Peyer's patch (tissue), 4 donors: Measurements from ENCODE around the gene GALNT17. TPM values are rescaled to one million over a fixed set of nuclear protein-coding genes. Genes with fewer than 3 reads are reported as not detected.

Experiments
- DNase-seq, 3 donors: peaks; one replicate each; pipeline ENCODE4 v3.0.0-alpha.2; 2017 to 2019
- H3K27ac ChIP-seq, 4 donors: fragments of 200-600 bp; sonication (generic); one replicate each; pipeline ENCODE4 v1.5.1; 2016 to 2019
- H3K27me3 ChIP-seq, 2 donors: fragments of 200-600 bp; sonication (generic); one replicate each; pipeline ENCODE4 v1.5.1; 2019
- H3K36me3 ChIP-seq, 3 donors: fragments of 200-600 bp; sonication (generic); one replicate each; pipeline ENCODE4 v1.5.1; 2016 to 2019
- H3K4me1 ChIP-seq, 4 donors: fragments of 200-600 bp; sonication (generic); one replicate each; pipeline ENCODE4 v1.5.1; 2016 to 2019
- H3K4me3 ChIP-seq, 4 donors: fragments of 200-600 bp; sonication (generic); 1 replicate in 3 of 4; 2 replicates in 1 of 4; pipeline ENCODE4 v1.5.1; 2016 to 2019; ENCODE audit warnings: mild to moderate bottlenecking in 1 of 4
- H3K9me3 ChIP-seq, 4 donors: fragments of 200-600 bp; sonication (generic); one replicate each; pipeline ENCODE4 v1.5.1; 2016 to 2019; ENCODE audit warnings: mild to moderate bottlenecking in 1 of 4
- POLR2A ChIP-seq, 2 donors: fragments of 450-650 bp; IDR thresholded peaks; one replicate each; pipeline ENCODE4 v1.5.1; 2017; ENCODE audit warnings: antibody characterized with exemption in 2 of 2, mild to moderate bottlenecking in 2 of 2, moderate library complexity in 2 of 2
- total RNA-seq, 4 donors: library from RNA; depleted of rRNA; stranded (reverse); fragments of >200 nt; gene quantifications; one replicate each; pipeline ENCODE4 v1.1.0, GENCODE V29; 2016
- TF ChIP-seq, protein P1 (sequence below), 6 experiments: fragments of 450-650 bp in 4 of 6; fragments of 200-600 bp in 2 of 6; sonication (generic) in 1 of 6; IDR thresholded peaks; one replicate each; pipeline ENCODE4 v1.5.1; 2017 to 2019; ENCODE audit warnings: antibody characterized with exemption in 6 of 6, mild to moderate bottlenecking in 3 of 6, moderate library complexity in 1 of 6

The GALNT17 gene
- total RNA-seq, 4 donors from 2014 or later = 0.88 to 17.3 (median 2.3) TPM

- H3K27ac ChIP-seq = no peak overlapping the region
- H3K27me3 ChIP-seq = no peaks in the 10 kb centered on the region
- TF ChIP-seq POLR2A (IDR thresholded peaks at IDR 0.05) = no peak
- TF ChIP-seq, protein P1, sequence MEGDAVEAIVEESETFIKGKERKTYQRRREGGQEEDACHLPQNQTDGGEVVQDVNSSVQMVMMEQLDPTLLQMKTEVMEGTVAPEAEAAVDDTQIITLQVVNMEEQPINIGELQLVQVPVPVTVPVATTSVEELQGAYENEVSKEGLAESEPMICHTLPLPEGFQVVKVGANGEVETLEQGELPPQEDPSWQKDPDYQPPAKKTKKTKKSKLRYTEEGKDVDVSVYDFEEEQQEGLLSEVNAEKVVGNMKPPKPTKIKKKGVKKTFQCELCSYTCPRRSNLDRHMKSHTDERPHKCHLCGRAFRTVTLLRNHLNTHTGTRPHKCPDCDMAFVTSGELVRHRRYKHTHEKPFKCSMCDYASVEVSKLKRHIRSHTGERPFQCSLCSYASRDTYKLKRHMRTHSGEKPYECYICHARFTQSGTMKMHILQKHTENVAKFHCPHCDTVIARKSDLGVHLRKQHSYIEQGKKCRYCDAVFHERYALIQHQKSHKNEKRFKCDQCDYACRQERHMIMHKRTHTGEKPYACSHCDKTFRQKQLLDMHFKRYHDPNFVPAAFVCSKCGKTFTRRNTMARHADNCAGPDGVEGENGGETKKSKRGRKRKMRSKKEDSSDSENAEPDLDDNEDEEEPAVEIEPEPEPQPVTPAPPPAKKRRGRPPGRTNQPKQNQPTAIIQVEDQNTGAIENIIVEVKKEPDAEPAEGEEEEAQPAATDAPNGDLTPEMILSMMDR (IDR thresholded peaks at IDR 0.05) = no peak
- no peak overlapping the region for H3K4me3 ChIP-seq
- no peaks in the 10 kb centered on the region for H3K4me1 ChIP-seq
- no peaks in the 10 kb centered on the region for H3K36me3 ChIP-seq
- H3K9me3 ChIP-seq = peaks cover 0 to 4% (median 0%) of the 10 kb centered on the region in 4 donors
- no peak for DNase-seq
These were observed 14.3 kb downstream of the GALNT17 start for GRCh38 chr7:71145906-71146901.

GRCh38 chr7:71148098-71148497, 16.2 kb downstream of the GALNT17 start:
- TF ChIP-seq, protein P1 (IDR thresholded peaks at IDR 0.05) = no peak
- TF ChIP-seq POLR2A (IDR thresholded peaks at IDR 0.05) = no peak
- no peaks in the 10 kb centered on the region for H3K36me3 ChIP-seq
- H3K27ac ChIP-seq = no peak overlapping the region
- no peak for DNase-seq
- no peaks in the 10 kb centered on the region for H3K27me3 ChIP-seq
- H3K4me1 ChIP-seq = no peaks in the 10 kb centered on the region
- H3K4me3 ChIP-seq = no peak overlapping the region
- H3K9me3 ChIP-seq = no peaks in the 10 kb centered on the region

DNA sequence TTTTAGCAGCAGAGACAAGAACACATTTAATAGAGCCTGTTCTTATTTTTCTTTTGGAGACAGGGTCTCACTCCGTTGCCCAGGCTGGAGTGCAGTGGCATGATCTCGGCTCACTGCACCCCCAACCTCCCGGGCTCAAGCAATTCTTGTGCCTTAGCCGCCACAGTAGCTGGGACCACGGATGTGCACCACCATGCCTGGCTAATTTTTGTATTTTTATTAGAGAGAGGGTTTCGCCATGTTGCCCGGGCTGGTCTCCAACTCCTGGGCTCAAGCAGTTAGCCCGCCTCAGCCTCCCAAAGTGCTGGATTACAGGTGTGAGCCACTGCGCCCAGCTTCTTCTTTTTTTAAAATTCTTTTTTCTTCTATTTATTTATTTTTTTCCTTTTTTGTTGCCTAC, 23.3 kb downstream of the GALNT17 start:
- Histone ChIP-seq H3K9me3 (no peaks in the 10 kb centered on the region), H3K27ac (no peak overlapping the region)
- no peak for TF ChIP-seq POLR2A (IDR thresholded peaks at IDR 0.05)
- TF ChIP-seq, protein P1 (IDR thresholded peaks at IDR 0.05) = no peak

DNA sequence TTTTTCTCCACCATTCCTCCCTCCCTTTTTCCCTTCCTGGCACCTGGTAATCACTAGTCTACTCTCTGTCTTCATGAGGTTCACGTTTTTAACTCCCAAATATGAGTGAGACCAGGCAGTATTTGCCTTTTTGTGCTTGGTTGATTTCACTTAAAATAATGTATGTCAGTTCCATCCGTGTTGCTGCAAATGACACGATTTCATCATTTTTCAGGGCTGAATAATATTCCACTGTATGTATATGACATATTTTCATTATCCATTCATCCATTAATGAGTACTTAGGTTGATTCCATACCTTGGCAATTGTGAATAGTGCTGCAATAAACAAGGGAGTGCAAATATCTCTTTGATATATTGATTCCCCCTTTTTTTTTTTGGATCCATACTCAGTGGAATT, 25.8 kb downstream of the GALNT17 start:
- TF ChIP-seq, protein P1 (IDR thresholded peaks at IDR 0.05) = no peak
- TF ChIP-seq POLR2A (IDR thresholded peaks at IDR 0.05) = no peak
- no peaks in the 10 kb centered on the region for H3K9me3 ChIP-seq

More for the DNA sequence above, 23.3 kb downstream of the GALNT17 start:
- DNase-seq = no peak
- no peaks in the 10 kb centered on the region for H3K36me3 ChIP-seq
- H3K27me3 ChIP-seq = no peaks in the 10 kb centered on the region
- H3K4me3 ChIP-seq = no peak overlapping the region
- no peaks in the 10 kb centered on the region for H3K4me1 ChIP-seq

DNA sequence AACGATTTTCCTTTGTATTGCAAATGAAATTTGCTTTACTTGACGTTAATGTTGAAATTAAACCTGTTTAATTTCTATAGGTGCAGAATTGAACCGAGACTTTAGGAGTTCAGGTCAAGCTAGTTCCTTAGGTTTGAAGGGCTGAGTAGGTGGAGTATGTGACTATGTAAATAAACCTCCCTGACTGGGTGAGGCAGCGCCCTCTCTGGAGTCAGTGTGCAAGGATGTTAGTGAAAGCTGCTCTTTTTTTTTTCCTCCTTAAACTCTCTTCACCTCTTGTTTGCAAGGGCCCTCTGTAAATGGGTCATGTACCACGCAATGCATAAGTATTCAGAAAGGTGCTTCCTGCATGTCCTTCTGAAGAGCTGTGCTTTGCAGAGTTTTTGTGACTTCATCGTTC, 33.8 kb downstream of the GALNT17 start:
- TF ChIP-seq, protein P1 (IDR thresholded peaks at IDR 0.05) = no peak
- TF ChIP-seq POLR2A (IDR thresholded peaks at IDR 0.05) = no peak
- Histone ChIP-seq H3K4me1 (no peaks in the 10 kb centered on the region), H3K9me3 (no peaks in the 10 kb centered on the region), H3K4me3 (no peak overlapping the region), H3K27ac (no peak overlapping the region), H3K36me3 (no peaks in the 10 kb centered on the region), H3K27me3 (no peaks in the 10 kb centered on the region)
- no peak for DNase-seq

More for the DNA sequence above, 25.8 kb downstream of the GALNT17 start:
- Histone ChIP-seq H3K36me3 (no peaks in the 10 kb centered on the region), H3K27me3 (no peaks in the 10 kb centered on the region), H3K4me3 (no peak overlapping the region), H3K27ac (no peak overlapping the region), H3K4me1 (no peaks in the 10 kb centered on the region)
- no peak for DNase-seq
